HG02759 (cell line): Measurements from ENCODE around the gene AKTIP.
"Not testable (repeated sequence)": the region's sequence is repeated elsewhere in the genome, so short reads cannot be mapped to it uniquely, and the experiment has no call there.

Experiments
- ATAC-seq: cut with Tn5 transposase; IDR thresholded peaks from one replicate; pipeline ENCODE4 v1.9.1; 2021; ENCODE audit warnings: mild to moderate bottlenecking, moderate library complexity; ENCODE audit not compliant: unreplicated experiment

AKTIP gene

DNA sequence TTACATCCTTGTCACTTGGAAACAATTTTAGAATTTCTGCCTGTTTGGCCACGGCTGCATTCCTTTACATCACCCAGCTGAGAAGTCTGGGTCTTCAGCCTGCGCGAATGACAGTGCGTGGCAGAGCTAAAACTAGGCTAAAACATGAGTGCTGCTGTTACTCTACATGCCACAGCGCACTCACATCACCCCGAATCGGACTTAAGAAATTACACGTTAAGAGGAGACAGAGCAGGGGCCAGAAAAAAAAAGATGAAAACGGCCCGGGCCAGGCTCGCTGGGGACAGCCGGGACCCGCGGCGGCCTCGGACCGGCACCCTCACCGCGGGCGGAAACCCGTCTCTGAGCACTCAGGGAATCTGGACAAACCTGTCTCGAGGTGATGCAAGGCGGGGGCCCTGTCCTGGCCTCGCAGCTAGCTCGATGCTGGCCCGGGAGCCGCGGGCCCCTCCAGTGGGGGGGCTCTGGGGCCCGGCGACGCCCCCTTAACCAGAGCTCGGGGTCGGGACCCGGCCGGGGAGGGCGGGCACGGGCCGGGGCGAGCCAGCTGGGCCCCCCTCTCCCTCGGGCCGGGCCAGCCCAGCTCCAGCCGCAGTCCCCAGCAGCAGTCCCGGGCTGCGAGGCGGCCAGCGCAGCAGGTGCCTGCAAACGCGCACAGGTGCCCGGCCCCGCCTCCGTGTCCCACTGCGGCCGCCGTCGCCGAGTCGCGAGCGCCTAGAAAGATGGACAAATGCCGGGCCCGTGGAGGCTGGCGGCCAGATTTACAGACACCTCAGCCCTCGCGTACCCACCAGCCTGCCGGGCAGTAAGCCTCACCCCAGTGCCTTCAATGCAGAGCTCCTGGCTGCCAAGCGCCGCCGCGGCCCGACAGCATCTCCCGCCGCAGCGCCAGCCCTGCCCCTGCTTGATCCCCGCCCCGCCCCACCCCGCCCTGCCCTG lies at the start of gene AKTIP:
Gene AKTIP, minus strand, starts transcription at position 879 of the 939 bp plus-strand sequence. CDS start 2,950 bp downstream, outside the sequence.
- peak; percentile 37 for ATAC-seq

DNA sequence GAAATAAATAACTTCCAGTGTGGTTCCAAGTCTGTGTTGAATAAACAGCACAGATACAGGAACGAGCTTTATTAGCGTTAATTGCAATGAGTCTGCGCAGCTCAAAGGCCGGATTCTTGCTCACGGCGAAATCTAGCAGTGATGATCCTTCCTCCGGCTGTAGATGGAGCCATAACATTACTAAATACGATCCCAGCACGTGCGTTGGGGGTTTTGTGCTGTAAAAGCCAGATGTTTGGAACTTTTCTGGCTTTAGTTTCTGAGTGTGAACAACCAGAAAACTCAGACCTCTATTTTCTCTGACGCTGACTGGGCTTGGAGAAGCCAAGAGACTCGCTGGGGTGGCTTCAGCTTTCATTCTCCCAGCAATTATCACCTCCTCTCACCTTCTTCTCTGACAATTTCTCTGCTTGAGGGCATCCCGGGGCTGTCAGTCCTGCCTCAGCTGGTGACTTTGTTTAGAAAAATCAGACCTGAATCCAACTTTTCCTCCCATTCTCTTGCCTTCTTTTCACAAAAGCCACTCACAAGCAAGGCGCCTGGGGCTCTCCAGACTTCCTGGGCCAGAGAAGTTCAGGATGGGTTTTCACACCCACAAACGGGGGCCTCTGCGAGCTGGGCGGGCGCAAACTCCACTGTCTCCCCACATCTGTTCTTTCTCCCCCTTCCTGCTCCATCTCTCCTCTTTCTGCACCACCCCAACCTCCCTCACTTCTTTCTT lies 47.1 kb upstream of the AKTIP start:
- ATAC-seq: peak; percentile 86

- ATAC-seq: no peak
Measured at GRCh38 chr16:53546988-53547391, 44.0 kb upstream of the AKTIP start.

DNA sequence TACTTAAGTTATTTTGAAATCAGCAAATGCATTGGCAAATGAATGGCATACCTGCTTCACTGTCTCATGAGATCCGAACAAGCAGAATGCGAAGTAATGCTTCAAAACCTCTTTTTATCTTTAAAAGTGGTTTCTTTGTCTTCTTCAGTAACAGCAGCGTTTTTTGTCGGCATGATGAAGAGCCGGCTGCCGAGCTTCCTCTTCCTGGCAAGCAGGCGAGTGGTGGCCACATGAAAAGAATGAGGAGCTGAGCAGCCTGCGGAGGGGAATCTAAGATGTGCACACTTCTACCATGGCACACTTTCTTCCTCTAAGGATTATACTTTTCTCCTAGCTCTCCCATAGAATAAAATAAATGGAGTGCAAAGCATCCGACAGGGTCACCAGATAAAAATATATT lies 42.4 kb upstream of the AKTIP start:
- ATAC-seq: no peak

DNA sequence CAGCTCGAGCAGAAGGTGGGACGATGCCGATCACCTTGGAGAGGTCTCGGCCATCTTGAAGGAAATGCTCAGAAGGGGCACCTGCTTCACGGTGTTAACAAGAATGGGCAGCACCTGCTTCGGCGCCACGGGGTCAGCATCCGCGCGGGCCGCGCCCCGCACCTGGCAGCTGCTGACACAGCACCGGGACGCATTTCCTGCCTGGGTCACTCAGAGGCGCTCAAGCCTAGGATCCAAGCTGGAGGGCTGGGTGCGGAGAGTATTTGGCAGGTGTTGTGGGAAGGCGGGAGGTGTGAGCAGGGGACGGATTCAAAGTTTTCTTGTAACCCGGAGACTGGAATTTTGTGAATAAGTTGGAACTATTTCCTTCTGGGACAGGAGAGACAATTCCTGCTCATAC lies 39.3 kb upstream of the AKTIP start:
- no peak for ATAC-seq

GRCh38 chr16:53541326-53541725 lies 38.3 kb upstream of the AKTIP start:
- no peak for ATAC-seq

DNA sequence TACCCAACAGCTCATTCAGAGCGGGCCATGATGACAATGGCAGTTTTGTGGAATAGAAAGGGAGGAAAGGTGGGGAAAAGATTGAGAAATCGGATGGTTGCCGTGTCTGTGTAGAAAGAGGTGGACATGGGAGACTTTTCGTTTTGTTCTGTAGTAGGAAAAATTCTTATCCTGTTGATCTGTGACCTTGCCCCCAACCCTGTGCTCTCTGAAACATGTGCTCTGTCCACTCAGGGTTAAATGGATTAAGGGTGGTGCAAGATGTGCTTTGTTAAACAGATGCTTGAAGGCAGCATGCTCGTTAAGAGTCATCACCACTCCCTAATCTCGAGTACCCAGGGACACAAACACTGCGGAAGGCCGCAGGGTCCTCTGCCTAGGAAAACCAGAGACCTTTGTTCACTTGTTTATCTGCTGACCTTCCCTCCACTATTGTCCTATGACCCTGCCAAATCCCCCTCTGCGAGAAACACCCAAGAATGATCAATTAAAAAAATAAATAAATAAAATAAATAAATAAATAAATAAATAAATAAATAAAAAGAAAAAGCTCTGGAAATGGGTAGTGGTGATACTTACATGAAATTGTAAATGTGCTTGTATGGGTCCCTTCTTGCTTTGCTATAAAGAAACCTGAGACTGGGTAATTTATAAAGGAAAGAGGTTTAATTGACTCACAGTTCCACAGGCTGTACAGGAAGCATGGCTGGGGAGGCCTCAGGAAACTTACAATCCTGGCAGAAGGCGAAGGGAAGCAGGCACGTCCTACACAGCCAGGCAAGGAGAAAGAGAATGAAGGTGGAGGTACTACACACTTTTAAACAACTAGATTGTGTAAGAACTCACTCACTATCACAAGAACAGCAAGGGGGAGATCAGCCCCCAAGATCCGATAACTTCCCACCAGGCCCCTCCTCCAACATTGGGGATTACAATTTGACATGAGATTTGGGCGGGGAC lies 37.0 kb upstream of the AKTIP start:
- not testable (repeated sequence) for ATAC-seq

DNA sequence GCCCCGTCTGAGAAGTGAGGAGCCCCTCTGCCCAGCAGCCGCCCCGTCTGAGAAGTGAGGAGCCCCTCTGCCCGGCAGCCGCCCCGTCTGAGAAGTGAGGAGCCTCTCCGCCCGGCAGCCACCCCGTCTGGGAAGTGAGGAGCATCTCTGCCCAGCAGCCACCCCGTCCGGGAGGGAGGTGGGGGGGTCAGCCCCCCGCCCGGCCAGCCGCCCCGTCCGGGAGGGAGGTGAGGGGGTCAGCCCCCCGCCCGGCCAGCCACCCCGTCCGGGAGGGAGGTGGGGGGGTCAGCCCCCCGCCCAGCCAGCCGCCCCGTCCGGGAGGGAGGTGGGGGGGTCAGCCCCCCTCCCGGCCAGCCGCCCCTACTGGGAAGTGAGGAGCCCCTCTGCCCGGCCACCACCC lies 36.3 kb upstream of the AKTIP start:
- ATAC-seq: not testable (repeated sequence)

GRCh38 chr16:53537626-53538025 lies 34.6 kb upstream of the AKTIP start:
- ATAC-seq: no peak

DNA sequence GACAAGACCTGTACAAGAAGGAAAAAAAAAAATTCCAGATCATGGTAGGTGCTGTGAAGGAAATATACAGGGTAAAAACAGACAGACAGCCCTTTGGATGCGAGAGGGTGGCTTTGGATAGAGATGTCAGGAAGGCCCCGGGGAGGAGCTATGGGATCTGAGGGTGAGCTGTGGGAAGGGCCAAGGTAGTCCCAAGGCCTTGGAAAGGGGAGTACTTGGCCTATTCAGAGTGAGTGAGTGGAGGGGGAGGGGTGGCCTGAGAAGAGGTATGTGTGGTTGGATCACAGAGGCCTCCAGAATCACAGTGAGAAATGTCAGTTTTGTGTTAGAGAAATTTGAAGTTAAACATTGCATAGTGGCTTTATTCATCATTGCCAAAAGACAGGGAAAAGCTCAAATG lies 31.2 kb upstream of the AKTIP start:
- no peak for ATAC-seq

DNA sequence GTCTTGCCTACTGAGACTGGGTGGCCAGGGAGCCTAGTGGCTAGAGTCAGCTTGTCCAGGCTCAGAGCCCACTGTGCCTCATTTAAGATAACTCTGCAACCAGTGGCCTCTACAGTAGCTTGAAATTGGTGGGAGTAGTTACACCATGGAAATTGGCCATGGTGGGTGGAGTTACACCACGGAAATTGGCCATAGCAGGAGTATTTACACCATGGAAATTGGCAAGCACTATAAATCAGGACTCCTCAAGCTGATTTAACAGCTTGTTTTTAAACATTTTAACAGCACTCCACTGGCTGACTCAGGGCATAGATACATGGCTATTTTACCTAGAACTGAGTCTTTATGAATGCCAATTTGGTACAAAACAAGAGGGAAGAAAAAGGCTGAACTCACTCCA lies 27.7 kb upstream of the AKTIP start:
- ATAC-seq: no peak

DNA sequence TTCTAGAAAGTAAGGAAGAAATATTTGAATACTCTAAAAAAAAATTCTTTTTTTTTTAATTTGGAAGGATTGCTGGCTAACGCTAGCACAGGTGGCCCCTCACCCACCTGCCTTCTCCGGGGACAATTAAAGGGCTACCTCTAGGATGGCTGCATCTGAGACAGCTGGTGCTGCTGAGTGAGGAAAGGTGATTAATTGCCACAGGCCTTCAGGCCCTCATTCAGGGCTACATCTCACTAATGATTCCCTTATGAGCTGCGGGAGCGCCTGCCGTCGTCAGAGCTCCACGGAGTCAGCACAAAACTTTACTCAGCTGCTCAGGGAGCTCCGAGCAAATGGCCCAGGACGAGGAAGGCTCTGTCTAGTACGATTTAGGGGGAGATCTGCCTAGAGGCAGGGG lies 27.0 kb upstream of the AKTIP start:
- ATAC-seq: no peak

DNA sequence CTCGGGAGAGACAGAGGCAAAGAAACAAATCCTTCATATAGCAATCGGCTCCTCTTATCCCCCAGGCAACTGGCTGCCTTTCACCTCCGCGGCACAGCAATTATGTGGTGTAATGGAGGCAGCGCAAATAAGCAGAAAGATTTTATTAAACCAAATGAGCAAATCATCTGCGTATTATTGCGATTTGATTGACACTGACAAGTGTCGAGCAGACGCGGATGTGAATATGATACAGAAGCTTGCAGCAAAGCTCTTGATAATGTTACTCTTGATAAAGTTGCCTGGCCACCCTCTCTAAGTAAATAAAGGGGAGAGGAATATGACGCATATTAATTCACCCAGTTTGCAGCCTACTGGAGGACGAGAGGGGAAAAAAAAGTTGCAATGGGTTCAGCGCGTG lies 26.5 kb upstream of the AKTIP start:
- no peak for ATAC-seq

GRCh38 chr16:53528797-53529196 lies 25.8 kb upstream of the AKTIP start:
- no peak for ATAC-seq

GRCh38 chr16:53523971-53524548 lies 21.1 kb upstream of the AKTIP start:
- ATAC-seq: no peak

GRCh38 chr16:53523126-53523804 lies 20.3 kb upstream of the AKTIP start:
- no peak for ATAC-seq

- ATAC-seq: no peak
Measured at GRCh38 chr16:53519417-53520091, 16.5 kb upstream of the AKTIP start.

DNA sequence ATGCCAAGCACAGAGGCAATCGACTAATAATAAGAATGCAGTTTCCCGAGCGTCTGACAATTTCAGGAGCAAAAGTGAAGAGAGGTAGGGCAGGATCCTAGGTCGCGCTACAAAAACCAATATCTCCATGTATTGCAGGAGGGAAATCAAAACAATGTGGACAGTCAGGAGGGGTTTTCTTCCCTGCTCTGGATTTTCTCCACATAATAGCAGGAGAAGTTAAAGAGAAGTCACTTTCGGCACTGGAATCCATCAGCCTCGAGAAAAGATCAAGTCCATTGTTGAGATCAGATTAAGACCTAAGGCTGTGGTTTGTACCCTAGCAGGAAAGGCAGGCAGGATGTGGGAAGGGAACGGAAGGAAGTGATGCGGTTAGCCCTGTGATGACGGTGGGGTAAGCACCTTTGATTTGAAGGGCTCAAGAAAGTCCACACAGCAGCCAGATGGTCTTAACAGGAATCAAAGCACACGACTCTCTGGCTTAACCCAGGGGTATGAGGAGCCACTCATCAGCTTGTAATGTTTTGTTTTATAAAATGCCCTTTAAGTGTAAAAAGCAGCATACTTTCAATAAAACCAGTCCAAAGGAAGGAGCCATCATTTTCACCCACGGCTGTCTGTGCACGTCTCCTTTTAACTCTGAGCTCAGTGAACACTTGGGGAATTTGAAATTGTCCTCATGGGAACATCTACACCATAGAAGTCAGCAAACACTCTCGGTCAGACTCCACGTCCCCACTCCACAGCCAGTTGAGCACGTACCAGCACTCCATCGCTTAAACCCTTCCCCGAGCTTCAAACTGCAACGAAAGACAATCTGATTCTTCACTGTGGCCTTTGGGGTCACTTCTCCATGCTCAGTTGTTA lies 15.8 kb upstream of the AKTIP start:
- peak; percentile 97 for ATAC-seq
